Mucosa of descending colon (tissue), 3 donors: ENCODE results near the gene AKR1E2. TPM values are rescaled to one million over a fixed set of nuclear protein-coding genes. Genes with fewer than 3 reads are reported as not detected.
A peak's percentile ranks its signal among the peaks of the same experiment; 100 is the strongest.

ENCODE experiments used
- ATAC-seq: fragments of 200-7000 bp; cut with Tn5 transposase; one replicate; pipeline ENCODE4 v1.9.1; 2020; ENCODE audit warnings: mild to moderate bottlenecking, moderate library complexity
- DNase-seq, 3 donors: peaks; one replicate each; pipeline ENCODE4 v3.0.0-alpha.2; 2020
- H3K36me3 ChIP-seq: fragments of 200-600 bp; one replicate; pipeline ENCODE4 v1.8.0; 2021; ENCODE audit warnings: low read depth, mild to moderate bottlenecking
- H3K4me1 ChIP-seq: fragments of 200-600 bp; one replicate; pipeline ENCODE4 v1.8.0; 2021; ENCODE audit warnings: low read depth, mild to moderate bottlenecking
- H3K4me3 ChIP-seq: fragments of 200-600 bp; one replicate; pipeline ENCODE4 v1.8.0; 2021; ENCODE audit warnings: mild to moderate bottlenecking
- H3K9me3 ChIP-seq: fragments of 200-600 bp; one replicate; pipeline ENCODE4 v1.8.0; 2021; ENCODE audit warnings: mild to moderate bottlenecking
- intact Hi-C, 2 donors: fragments of 100-400 bp; cut with DNase I in 1 of 2; cut with micrococcal nuclease in 1 of 2; formaldehyde crosslinking; loops; one replicate each; pipeline versions ENCODE4 v1.11.0 to v1.11.1; 2022; cut with DNase I, micrococcal nuclease
- total RNA-seq, 3 donors: library from RNA; stranded (reverse); fragmentation: NEBNext Ultra II Directional in 2 of 3; extraction: Animal tissue kit (Norgen Biotek cat#: 25700) in 2 of 3; gene quantifications; one replicate each; pipeline versions ENCODE4 v1.2.1 to v1.2.4, GENCODE V29; 2021 to 2023
- TF ChIP-seq, protein P1 (sequence below): fragments of 200-600 bp; IDR thresholded peaks from one replicate; pipeline ENCODE4 v1.8.0; 2022; ENCODE audit warnings: antibody characterized with exemption, mild to moderate bottlenecking
- donor health status: DM: no; HTN: no; CAD: no; lungs with moderate emphysema.
- donor health status: DM: no; HTN: no; CAD: no.
- donor health status: DM: no; HTN: yes; CAD: no.

The AKR1E2 gene
- total RNA-seq, 3 donors from 2014 or later, result 6.7 to 20.4 (median 8.0) TPM

DNA sequence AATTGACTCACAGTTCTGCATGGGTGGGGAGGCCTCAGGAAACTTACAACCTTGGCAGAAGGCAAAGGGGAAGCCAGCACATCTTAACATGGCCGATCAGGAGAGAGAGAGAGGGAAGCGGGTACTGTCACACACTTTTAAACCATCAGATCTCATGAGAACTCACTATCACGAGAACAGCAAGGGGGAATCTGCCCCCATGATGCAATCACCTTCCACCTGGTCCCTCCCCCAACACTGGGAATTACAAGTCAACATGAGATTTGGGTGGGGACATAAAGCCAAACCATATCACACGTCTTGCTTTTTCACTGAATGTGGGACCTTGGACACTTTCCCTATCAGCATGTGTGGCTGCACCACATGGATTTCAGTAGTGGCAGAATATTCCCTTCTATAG, 9.0 kb upstream of the AKR1E2 start:
- ATAC-seq, result no peak
- TF ChIP-seq, protein P1, sequence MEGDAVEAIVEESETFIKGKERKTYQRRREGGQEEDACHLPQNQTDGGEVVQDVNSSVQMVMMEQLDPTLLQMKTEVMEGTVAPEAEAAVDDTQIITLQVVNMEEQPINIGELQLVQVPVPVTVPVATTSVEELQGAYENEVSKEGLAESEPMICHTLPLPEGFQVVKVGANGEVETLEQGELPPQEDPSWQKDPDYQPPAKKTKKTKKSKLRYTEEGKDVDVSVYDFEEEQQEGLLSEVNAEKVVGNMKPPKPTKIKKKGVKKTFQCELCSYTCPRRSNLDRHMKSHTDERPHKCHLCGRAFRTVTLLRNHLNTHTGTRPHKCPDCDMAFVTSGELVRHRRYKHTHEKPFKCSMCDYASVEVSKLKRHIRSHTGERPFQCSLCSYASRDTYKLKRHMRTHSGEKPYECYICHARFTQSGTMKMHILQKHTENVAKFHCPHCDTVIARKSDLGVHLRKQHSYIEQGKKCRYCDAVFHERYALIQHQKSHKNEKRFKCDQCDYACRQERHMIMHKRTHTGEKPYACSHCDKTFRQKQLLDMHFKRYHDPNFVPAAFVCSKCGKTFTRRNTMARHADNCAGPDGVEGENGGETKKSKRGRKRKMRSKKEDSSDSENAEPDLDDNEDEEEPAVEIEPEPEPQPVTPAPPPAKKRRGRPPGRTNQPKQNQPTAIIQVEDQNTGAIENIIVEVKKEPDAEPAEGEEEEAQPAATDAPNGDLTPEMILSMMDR, result no peak
- Histone ChIP-seq H3K4me1 (peaks cover 5% of the 10 kb centered on the region), H3K4me3 (no peak overlapping the region), H3K9me3 (no peaks in the 10 kb centered on the region), H3K36me3 (no peaks in the 10 kb centered on the region)
- intact Hi-C loops, result no loop called here
- no peak for DNase-seq

DNA sequence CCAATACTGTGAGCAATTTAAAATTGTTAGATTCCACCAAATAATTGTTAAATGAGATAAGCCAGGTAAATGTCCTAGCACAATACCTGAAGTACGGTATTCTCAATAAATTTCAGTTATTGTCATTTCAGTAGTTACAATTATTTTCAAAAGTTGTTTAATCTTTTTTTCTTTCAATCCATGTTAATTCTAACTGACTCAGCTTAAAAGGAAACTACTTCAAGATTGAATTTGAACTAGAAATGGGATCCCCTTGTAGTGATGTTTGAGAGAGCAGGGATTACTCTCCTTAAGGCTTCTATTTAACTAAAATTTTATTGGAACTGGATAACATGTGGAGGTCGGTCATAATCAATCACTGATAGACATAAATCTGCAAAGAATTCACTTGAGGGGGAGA, 6.9 kb upstream of the AKR1E2 start:
- TF ChIP-seq, protein P1, result no peak
- Histone ChIP-seq H3K4me3 (no peak overlapping the region), H3K36me3 (no peaks in the 10 kb centered on the region), H3K9me3 (no peaks in the 10 kb centered on the region), H3K4me1 (peaks cover 5% of the 10 kb centered on the region)
- no peak for ATAC-seq
- DNase-seq, result no peak
- intact Hi-C loops, result no loop called here

DNA sequence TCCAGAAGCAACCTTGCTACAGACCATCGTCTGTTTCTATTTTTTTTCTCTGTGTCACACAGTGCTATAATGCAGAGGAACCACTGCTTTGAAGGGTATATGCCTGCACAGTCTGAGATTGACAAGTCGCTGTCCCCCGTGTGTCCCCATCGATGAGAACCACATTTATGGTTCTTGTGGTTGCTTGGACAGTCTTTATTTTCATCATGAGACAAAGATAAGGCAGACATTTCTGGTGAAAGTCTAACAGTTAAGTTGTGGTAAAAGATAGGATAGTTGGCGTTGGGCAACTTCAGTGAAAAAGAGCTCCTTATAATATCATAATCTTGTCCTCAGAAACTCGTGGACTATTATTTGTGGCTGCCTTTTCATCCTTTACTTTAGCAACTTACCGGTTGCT, 6.3 kb upstream of the AKR1E2 start:
- no peak overlapping the region for H3K4me3 ChIP-seq
- DNase-seq (no peak), ATAC-seq (no peak)
- H3K9me3 ChIP-seq, result no peaks in the 10 kb centered on the region
- intact Hi-C loops, result no loop called here
- TF ChIP-seq, protein P1, result no peak
- H3K36me3 ChIP-seq, result no peaks in the 10 kb centered on the region
- H3K4me1 ChIP-seq, result peaks cover 5% of the 10 kb centered on the region

DNA sequence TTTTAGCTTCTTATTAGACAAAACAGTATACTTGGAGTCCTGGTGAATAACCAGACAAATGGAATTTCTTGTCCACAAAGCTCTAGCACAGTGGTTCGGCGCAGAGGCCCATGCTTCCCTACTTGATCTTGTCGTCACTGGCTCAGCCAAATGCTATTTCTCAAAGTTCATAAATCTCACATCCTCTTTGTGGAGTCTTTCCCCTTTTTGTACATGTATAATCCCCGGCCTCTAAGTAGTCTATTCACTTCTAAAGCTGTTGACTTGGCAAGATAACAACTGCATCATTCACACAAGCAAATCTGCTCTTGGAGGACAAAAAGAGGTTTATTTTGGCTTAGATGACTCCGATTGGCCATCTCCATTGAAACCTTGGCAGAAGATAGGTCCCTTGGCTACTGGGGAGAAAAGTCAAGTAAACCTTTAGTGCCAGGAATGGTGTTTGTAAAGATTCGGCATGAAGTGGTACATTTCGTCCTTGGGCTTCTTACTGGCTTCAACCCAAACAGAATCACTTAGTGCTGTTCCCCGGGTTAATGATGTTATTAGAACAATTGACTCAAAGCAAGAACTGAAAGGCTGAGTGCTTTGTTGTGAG, 5.1 kb upstream of the AKR1E2 start:
- no peaks in the 10 kb centered on the region for H3K36me3 ChIP-seq

DNA sequence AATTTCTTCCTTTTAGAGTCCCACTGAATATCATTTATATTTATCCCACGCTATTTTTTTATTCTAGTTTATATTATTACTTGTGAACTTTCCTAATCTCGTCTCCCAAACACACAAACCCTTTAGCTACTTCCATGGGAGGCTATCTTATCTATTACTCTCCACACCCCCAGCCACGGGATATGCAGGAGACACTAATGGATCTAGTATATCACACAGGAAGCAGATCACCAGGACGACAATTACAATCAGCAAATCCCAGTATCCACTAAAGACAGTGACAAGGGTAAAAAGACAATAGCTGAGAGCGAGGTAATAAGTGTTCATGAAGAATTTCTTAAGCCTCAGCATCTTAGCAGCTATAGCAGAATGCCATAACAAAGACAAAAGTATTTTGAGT, 3.8 kb upstream of the AKR1E2 start:
- no peak overlapping the region for H3K4me3 ChIP-seq
- no peaks in the 10 kb centered on the region for H3K9me3 ChIP-seq
- TF ChIP-seq, protein P1, result no peak
- intact Hi-C loops, result no loop called here
- no peaks in the 10 kb centered on the region for H3K36me3 ChIP-seq
- H3K4me1 ChIP-seq, result no peaks in the 10 kb centered on the region
- ATAC-seq (no peak), DNase-seq (no peak)

More for the DNA sequence above, 5.1 kb upstream of the AKR1E2 start:
- H3K4me1 ChIP-seq, result no peaks in the 10 kb centered on the region
- no peaks in the 10 kb centered on the region for H3K9me3 ChIP-seq
- ATAC-seq (peak; percentile 53), DNase-seq (peak in 1 of 3 donors; percentile 12)
- TF ChIP-seq, protein P1, result no peak
- H3K4me3 ChIP-seq, result no peak overlapping the region
- intact Hi-C loops, result no loop called here
